HAP-1 (cell line): ENCODE data around the gene HOMEZ.
"Not testable (repeated sequence)": the region's sequence is repeated elsewhere in the genome, so short reads cannot be mapped to it uniquely, and the experiment has no call there.

Experiments
- DNase-seq, 2 experiments: peaks; one replicate each; pipeline ENCODE4 v3.0.0-alpha.2; 2016 to 2020; ENCODE audit warnings: low spot score in 2 of 2
- H3K27me3 ChIP-seq: fragments of 250-450 bp; sonication (Bioruptor Pico); 2 replicates; pipeline ENCODE4 v1.5.1; 2020; ENCODE audit warnings: low read depth, mild to moderate bottlenecking, moderate library complexity
- H3K36me3 ChIP-seq: fragments of 250-450 bp; sonication (Bioruptor Pico); replicated peaks from 2 replicates; pipeline ENCODE4 v1.5.1; 2020; ENCODE audit warnings: mild to moderate bottlenecking
- H3K4me1 ChIP-seq: fragments of 250-450 bp; sonication (Bioruptor Pico); 2 replicates; pipeline ENCODE4 v1.5.1; 2020; ENCODE audit warnings: mild to moderate bottlenecking
- H3K4me3 ChIP-seq: fragments of 250-450 bp; sonication (Bioruptor Pico); 2 replicates; pipeline ENCODE4 v1.5.1; 2020; ENCODE audit warnings: mild to moderate bottlenecking, moderate library complexity
- H3K9me3 ChIP-seq: fragments of 250-450 bp; sonication (Bioruptor Pico); 2 replicates; pipeline ENCODE4 v1.5.1; 2020; ENCODE audit warnings: mild to moderate bottlenecking, moderate library complexity
- in situ Hi-C: fragments of 300-500 bp; cut with MboI; formaldehyde crosslinking; loops from 3 replicates; pipeline ENCODE4 v1.14.3; 2020; ENCODE audit warnings: low sequenced_read_pairs, inconsistent platforms, mixed read lengths

HOMEZ gene

GRCh38 chr14:23281247-23281646 lies 4.7 kb downstream of the HOMEZ start:
- DNase-seq: no peak
- in situ Hi-C loops: no loop called here
- H3K36me3 ChIP-seq: no peaks in the 10 kb centered on the region; the same call in none of the 2 replicates
- no peaks in the 10 kb centered on the region for H3K9me3 ChIP-seq
- H3K4me3 ChIP-seq: no peak overlapping the region
- peaks cover 4% of the 10 kb centered on the region for H3K4me1 ChIP-seq
- H3K27me3 ChIP-seq: no peaks in the 10 kb centered on the region

DNA sequence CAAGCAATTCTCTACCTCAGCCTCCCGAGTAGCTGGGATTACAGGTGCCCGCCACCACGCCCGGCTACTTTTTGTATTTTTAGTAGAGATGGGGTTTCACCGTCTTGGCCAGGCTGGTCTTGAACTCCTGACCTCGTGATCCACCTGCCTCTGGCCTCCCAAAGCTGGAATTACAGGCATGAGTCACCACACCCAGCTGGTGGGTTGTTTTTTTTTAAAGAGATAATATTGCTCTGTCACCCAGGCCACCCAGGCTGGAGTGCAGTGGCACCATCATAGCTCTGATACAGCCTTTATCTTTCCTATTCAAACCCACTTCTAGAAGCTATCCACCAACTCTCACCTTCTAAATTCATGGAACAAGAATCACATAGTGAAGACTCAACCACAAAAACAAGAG lies 8.0 kb downstream of the HOMEZ start:
- H3K4me1 ChIP-seq, H3K36me3 ChIP-seq, H3K27me3 ChIP-seq, in situ Hi-C loops, DNase-seq, H3K9me3 ChIP-seq, H3K4me3 ChIP-seq: not testable (repeated sequence)

- DNase-seq: no peak
- H3K36me3 ChIP-seq: no peaks in the 10 kb centered on the region; the same call in 1 of the 2 replicates
- H3K4me3 ChIP-seq: no peak overlapping the region
- H3K9me3 ChIP-seq: no peaks in the 10 kb centered on the region
- in situ Hi-C loops: no loop called here
- H3K4me1 ChIP-seq: peaks cover 4% of the 10 kb centered on the region
- no peaks in the 10 kb centered on the region for H3K27me3 ChIP-seq
Measured at GRCh38 chr14:23277189-23277588, 8.7 kb downstream of the HOMEZ start.

DNA sequence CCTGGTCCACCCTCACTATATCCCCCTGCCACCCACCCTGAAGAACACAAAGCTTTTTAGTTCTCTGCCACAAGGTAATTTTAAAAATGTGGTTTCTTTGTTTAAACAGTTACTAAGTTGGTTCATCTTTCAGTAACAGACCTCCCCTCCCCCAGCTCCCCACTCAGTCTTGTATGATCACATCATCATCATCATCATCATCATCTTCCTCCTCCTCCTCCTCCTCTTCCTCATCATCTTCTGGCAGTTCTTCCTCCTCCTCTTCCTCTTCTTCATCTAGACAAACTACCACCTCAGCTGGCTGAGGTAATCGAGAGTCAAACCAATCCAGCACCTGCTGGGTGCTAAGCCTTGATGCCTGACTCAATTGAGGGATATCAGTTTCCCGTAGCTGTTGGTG lies 10.5 kb downstream of the HOMEZ start:
- DNase-seq: no peak
- in situ Hi-C loops: no loop called here
- H3K36me3 ChIP-seq: no peaks in the 10 kb centered on the region
- H3K9me3 ChIP-seq: no peaks in the 10 kb centered on the region
- H3K27me3 ChIP-seq: no peaks in the 10 kb centered on the region
- no peak overlapping the region for H3K4me3 ChIP-seq
- H3K4me1 ChIP-seq: peaks cover 3% of the 10 kb centered on the region

GRCh38 chr14:23269193-23269592 lies 16.7 kb downstream of the HOMEZ start:
- H3K9me3 ChIP-seq: no peaks in the 10 kb centered on the region
- no peaks in the 10 kb centered on the region for H3K36me3 ChIP-seq
- no peaks in the 10 kb centered on the region for H3K4me1 ChIP-seq
- in situ Hi-C loops: no loop called here
- DNase-seq: no peak
- no peak overlapping the region for H3K4me3 ChIP-seq
- H3K27me3 ChIP-seq: peaks cover 2% of the 10 kb centered on the region

- H3K4me3 ChIP-seq, H3K4me1 ChIP-seq, in situ Hi-C loops, H3K9me3 ChIP-seq, H3K36me3 ChIP-seq, DNase-seq: not testable (repeated sequence)
- peaks cover 12% of the 10 kb centered on the region for H3K27me3 ChIP-seq
Measured at GRCh38 chr14:23260849-23261248, 25.1 kb downstream of the HOMEZ start.

DNA sequence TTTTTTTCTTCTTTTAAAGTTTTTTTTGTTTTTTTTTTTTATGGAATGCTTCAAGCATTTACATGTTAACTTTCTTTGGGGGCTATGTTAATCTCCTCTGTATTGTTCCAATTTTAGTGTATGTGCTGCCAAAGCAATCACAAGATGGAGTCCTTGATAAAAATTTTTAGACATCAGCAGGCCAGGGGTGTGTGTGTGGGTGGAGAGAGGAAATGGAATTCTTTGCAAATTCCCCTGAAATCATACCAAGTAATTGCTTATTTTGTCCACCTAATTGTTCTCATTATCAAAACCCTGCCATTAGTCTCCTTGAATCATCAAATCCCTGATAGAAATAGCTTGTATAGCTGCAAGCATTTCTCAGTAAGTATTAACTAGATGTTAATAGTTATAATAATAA lies 26.5 kb downstream of the HOMEZ start:
- H3K4me1 ChIP-seq: peaks cover 3% of the 10 kb centered on the region; the same call in 1 of the 2 replicates
- in situ Hi-C loops: no loop called here
- H3K9me3 ChIP-seq: no peaks in the 10 kb centered on the region
- peak in 1 of 2 experiments; percentile 7 for DNase-seq
- no peaks in the 10 kb centered on the region for H3K36me3 ChIP-seq
- H3K27me3 ChIP-seq: peaks cover 12% of the 10 kb centered on the region
- no peak overlapping the region for H3K4me3 ChIP-seq

GRCh38 chr14:23258256-23258655 lies 27.7 kb downstream of the HOMEZ start:
- in situ Hi-C loops: no loop called here

DNA sequence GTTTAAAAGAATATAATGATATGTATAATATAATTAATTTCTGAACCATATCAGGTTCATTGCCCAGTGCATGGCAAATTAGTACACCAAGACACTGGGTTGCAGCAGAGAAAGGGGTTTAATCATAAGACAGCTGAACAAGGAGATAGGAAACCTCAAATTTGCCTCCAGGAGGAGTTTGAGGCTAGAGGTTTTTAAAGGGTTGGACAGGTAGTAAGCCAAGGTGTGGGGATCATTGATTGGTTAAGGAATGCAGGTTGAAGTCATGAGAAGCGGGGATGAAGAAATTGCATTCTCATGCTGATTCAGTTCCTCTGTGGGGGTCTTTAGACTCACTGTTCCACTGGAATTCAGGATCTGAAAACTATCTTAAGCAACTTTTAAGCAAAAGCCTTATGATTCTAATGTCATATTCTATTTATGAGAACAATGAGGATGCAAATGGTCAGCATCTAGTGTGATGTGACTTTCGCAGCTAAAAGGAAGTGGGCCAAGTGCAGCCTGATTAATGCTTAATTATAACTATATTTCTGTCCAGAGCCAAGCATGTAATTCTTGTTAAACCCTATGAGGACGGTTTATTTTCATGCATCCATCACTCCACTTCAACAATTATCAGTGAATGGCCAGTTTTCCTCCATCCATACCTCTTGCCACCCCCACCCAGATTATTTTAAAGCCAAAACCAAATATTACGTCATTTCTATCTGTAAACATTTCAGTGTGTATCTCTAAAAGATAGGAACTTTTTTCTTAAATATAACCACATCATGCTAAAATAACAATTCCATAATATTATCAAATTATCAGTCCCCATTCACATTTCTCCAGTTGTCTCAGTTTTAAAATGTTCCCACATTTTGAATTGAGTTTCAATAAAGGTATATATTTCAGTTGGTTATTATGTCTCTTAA lies 33.3 kb downstream of the HOMEZ start:
- in situ Hi-C loops: no loop called here
- no peak for DNase-seq
- Histone ChIP-seq H3K36me3 (no peaks in the 10 kb centered on the region), H3K9me3 (no peaks in the 10 kb centered on the region), H3K27me3 (no peaks in the 10 kb centered on the region), H3K4me3 (no peak overlapping the region), H3K4me1 (peaks cover 12% of the 10 kb centered on the region)

More at GRCh38 chr14:23258256-23258655, 27.7 kb downstream of the HOMEZ start:
- Histone ChIP-seq H3K36me3 (no peaks in the 10 kb centered on the region), H3K27me3 (peaks cover 4% of the 10 kb centered on the region), H3K4me1 (peaks cover 3% of the 10 kb centered on the region; the same call in 1 of the 2 replicates), H3K4me3 (no peak overlapping the region), H3K9me3 (no peaks in the 10 kb centered on the region)
- DNase-seq: no peak

GRCh38 chr14:23252006-23252405 lies 33.9 kb downstream of the HOMEZ start:
- DNase-seq: no peak
- Histone ChIP-seq H3K4me3 (no peak overlapping the region), H3K9me3 (no peaks in the 10 kb centered on the region), H3K36me3 (no peaks in the 10 kb centered on the region), H3K4me1 (peaks cover 12% of the 10 kb centered on the region), H3K27me3 (no peaks in the 10 kb centered on the region)
- in situ Hi-C loops: no loop called here

DNA sequence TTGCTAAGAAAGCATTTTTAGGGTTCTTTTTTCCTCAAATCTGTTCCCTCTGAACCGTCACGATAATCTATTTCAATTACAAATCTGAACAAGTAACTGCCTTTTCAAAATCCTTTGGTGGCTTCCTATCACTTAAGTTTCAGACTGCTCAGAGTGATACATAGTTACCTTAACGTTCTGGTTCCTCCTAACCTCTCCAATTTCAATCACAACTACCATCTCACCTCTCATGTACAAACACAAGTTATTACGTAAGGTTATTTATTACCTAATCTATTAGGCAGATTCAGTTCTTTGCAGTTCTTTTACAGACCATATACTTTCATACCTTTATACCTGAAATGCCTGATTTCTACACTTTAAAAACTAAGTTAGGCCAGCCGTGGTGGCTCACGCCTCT lies 36.1 kb downstream of the HOMEZ start:
- no peak overlapping the region for H3K4me3 ChIP-seq
- H3K27me3 ChIP-seq: no peaks in the 10 kb centered on the region
- H3K36me3 ChIP-seq: no peaks in the 10 kb centered on the region; the same call in 1 of the 2 replicates
- in situ Hi-C loops: no loop called here
- DNase-seq: no peak
- H3K4me1 ChIP-seq: peaks cover 14% of the 10 kb centered on the region
- H3K9me3 ChIP-seq: no peaks in the 10 kb centered on the region

DNA sequence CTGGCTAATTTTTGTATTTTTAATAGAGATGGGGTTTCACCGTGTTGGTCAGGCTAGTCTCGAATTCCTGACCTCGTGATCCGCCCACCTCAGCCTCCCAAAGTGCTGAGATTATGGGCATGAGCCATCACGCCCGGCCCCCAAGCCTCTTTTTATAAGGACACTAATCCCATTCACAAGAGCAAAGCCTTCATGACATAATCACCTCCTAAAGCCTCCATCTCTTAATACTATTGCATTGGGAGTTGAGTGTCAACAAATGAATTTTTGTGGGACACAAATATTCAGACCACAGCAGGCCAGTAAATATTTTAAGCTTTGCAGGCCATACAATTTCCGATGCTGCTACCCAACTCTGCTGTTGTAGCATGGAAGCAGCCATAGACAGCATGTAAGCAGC lies 37.3 kb downstream of the HOMEZ start:
- Histone ChIP-seq H3K36me3 (no peaks in the 10 kb centered on the region; the same call in 1 of the 2 replicates), H3K9me3 (no peaks in the 10 kb centered on the region), H3K4me3 (no peak overlapping the region), H3K4me1 (peaks cover 14% of the 10 kb centered on the region), H3K27me3 (no peaks in the 10 kb centered on the region)
- DNase-seq: peak; percentile 72 to 77
- in situ Hi-C loops: no loop called here

DNA sequence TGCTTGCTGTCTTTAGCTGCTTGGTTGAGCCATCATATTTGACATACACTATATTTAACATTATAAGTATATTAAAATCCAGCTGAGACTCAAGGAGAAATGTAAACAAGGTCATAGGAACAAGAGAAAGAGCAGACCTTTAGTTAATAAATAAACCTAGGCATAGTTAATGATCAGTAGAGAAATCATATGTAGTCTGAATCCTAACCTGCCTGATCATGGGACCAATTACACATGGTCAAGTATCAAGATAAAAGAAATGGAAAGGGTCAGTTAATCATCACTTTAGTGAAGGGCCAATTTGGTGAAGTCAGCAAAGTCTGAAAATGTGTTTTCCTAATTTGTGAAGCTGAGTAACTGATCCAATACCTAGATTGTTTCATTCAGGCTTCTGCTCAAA lies 40.6 kb downstream of the HOMEZ start:
- in situ Hi-C loops: no loop called here
- H3K36me3 ChIP-seq: no peaks in the 10 kb centered on the region; the same call in 1 of the 2 replicates

GRCh38 chr14:23243066-23243465 lies 42.9 kb downstream of the HOMEZ start:
- DNase-seq: no peak
- H3K9me3 ChIP-seq: no peaks in the 10 kb centered on the region
- in situ Hi-C loops: no loop called here
- peaks cover 8% of the 10 kb centered on the region for H3K4me1 ChIP-seq
- no peaks in the 10 kb centered on the region; the same call in 1 of the 2 replicates for H3K36me3 ChIP-seq
- no peak overlapping the region for H3K4me3 ChIP-seq
- 0 out of 2 replicates have a peak, but pooled peaks cover 3% of the 10 kb centered on the region for H3K27me3 ChIP-seq

More for the DNA sequence above, 40.6 kb downstream of the HOMEZ start:
- Histone ChIP-seq H3K9me3 (no peaks in the 10 kb centered on the region), H3K27me3 (0 out of 2 replicates have a peak, but pooled peaks cover 3% of the 10 kb centered on the region), H3K4me3 (no peak overlapping the region), H3K4me1 (peaks cover 9% of the 10 kb centered on the region)
- DNase-seq: no peak
